Prostate gland (tissue), 2 donors: Measurements from ENCODE around the gene RAB7A. TPM values are rescaled to one million over a fixed set of nuclear protein-coding genes. Genes with fewer than 3 reads are reported as not detected.
"Not testable (repeated sequence)": the region's sequence is repeated elsewhere in the genome, so short reads cannot be mapped to it uniquely, and the experiment has no call there.

ENCODE experiments used
- DNase-seq: peaks from one replicate; pipeline ENCODE4 v3.0.0-alpha.2; 2019; ENCODE audit warnings: low spot score
- H3K27ac ChIP-seq, 2 donors: fragments of 200-600 bp; sonication (generic); 2 replicates each; pipeline ENCODE4 v1.5.1; 2017 to 2019
- H3K27me3 ChIP-seq: fragments of 200-600 bp; sonication (generic); replicated peaks from 2 replicates; pipeline ENCODE4 v1.5.1; 2019; ENCODE audit not compliant: insufficient read depth
- H3K36me3 ChIP-seq, 2 donors: fragments of 200-600 bp; sonication (generic); 1 replicate in 1 of 2; 2 replicates in 1 of 2; pipeline versions ENCODE4 v1.5.1 to v1.8.1; 2017 to 2019
- H3K4me1 ChIP-seq: fragments of 200-600 bp; sonication (generic); replicated peaks from 2 replicates; pipeline ENCODE4 v1.5.1; 2019
- H3K4me3 ChIP-seq, 2 donors: fragments of 200-600 bp; sonication (generic); 2 replicates each; pipeline ENCODE4 v1.5.1; 2017 to 2019
- H3K9me3 ChIP-seq: fragments of 200-600 bp; sonication (generic); 2 replicates; pipeline ENCODE4 v1.5.1; 2017
- CTCF ChIP-seq, 4 experiments: fragments of 200-600 bp in 2 of 4; fragments of 450-650 bp in 2 of 4; sonication (generic) in 2 of 4; IDR thresholded peaks; 1 replicate in 3 of 4; 2 replicates in 1 of 4; pipeline ENCODE4 v1.5.1; 2016 to 2019; ENCODE audit warnings: antibody characterized with exemption in 4 of 4, mild to moderate bottlenecking in 2 of 4, moderate library complexity in 2 of 4
- POLR2A ChIP-seq: fragments of 450-650 bp; IDR thresholded peaks from one replicate; pipeline ENCODE4 v1.6.1; 2016; ENCODE audit warnings: antibody characterized with exemption, mild to moderate bottlenecking
- POLR2AphosphoS5 ChIP-seq: sonication (generic); formaldehyde crosslinking; IDR thresholded peaks from one replicate; pipeline ENCODE4 v1.6.1; 2017; ENCODE audit warnings: antibody characterized with exemption
- WGBS: methylation state at CpG from one replicate; pipeline ENCODE4 v1.1.5; 2018; 5-methylcytosine and 5-hydroxymethylcytosine counted together
- intact Hi-C: fragments of 100-400 bp; cut with DNase I; formaldehyde crosslinking; loops from one replicate; pipeline ENCODE4 v1.14.2; 2022
- total RNA-seq, 2 donors: library from RNA; depleted of rRNA; stranded (reverse); fragments of >200 nt; gene quantifications; one replicate each; pipeline ENCODE4 v1.1.0, GENCODE V29; 2016

RAB7A gene
- total RNA-seq, 2 donors from 2014 or later = 88.2 to 125 TPM

GRCh38 chr3:128749035-128749434, 23.1 kb downstream of the RAB7A start:
- no peaks in the 10 kb centered on the region for H3K9me3 ChIP-seq
- no peaks in the 10 kb centered on the region for H3K27me3 ChIP-seq
- no peaks in the 10 kb centered on the region for H3K4me1 ChIP-seq
- intact Hi-C loops = no loop called here
- TF ChIP-seq CTCF (IDR thresholded peaks at IDR 0.05) = no peak
- no peak for TF ChIP-seq POLR2A
- no peak for TF ChIP-seq POLR2AphosphoS5
- H3K27ac ChIP-seq = no peak overlapping the region
- DNase-seq = no peak
- no peaks in the 10 kb centered on the region for H3K36me3 ChIP-seq
- no peak overlapping the region for H3K4me3 ChIP-seq

DNA sequence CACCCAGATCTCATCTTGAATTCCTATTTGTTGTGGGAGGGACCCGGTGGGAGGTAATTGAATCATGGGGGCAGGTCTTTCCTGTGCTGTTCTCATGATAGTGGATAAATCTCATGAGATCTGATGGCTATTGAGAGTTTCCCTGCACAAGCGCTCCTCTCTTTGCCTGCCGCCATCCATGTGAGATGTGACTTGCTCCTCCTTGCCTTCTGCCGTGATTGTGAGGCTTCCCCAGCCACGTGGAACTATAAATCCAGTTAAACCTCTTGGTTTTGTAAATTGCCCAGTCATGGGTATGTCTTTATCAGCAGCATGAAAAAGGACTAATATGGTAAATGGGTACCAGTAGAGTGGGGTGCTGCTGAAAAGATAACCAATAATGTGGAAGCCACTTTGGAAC, 23.6 kb downstream of the RAB7A start:
- WGBS = 99% methylated on average over 5 of the region's 5 CpGs
- H3K27ac ChIP-seq, H3K4me3 ChIP-seq, H3K4me1 ChIP-seq, H3K36me3 ChIP-seq, H3K9me3 ChIP-seq, H3K27me3 ChIP-seq, DNase-seq, intact Hi-C loops: not testable (repeated sequence)

GRCh38 chr3:128753715-128754114, 27.7 kb downstream of the RAB7A start:
- H3K4me3 ChIP-seq = no peak overlapping the region
- WGBS = 91% methylated on average over 1 of the region's 1 CpG
- intact Hi-C loops = no loop called here

DNA sequence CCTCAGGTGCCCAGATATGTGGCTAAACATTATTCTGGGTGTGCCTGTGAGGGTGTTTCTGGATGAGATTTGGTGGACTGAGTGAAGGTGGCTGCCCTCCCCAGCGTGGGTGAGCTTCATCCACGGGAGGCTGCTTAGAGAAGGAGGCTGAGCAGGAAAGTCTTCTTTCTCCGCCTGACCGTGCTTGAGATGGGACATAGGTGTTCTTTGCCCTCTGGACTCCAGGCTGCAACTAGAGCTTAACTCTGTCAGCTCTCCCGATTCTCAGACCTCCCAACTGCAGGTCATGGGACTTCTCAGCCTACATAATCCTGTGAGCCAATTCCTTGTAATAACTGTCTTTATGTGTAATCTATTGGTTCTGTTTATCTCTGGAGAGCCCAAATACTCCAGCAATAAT, 34.1 kb downstream of the RAB7A start:
- Histone ChIP-seq H3K9me3 (no peaks in the 10 kb centered on the region), H3K36me3 (no peaks in the 10 kb centered on the region), H3K4me3 (no peak overlapping the region), H3K27ac (no peak overlapping the region), H3K4me1 (no peaks in the 10 kb centered on the region), H3K27me3 (no peaks in the 10 kb centered on the region)
- intact Hi-C loops = no loop called here
- 96% methylated on average over 5 of the region's 5 CpGs for WGBS
- DNase-seq = no peak
- TF ChIP-seq POLR2A (no peak), CTCF (IDR thresholded peaks at IDR 0.05) (no peak), POLR2AphosphoS5 (no peak)

More at GRCh38 chr3:128753715-128754114, 27.7 kb downstream of the RAB7A start:
- no peaks in the 10 kb centered on the region for H3K27me3 ChIP-seq
- H3K4me1 ChIP-seq = no peaks in the 10 kb centered on the region
- no peak for TF ChIP-seq POLR2AphosphoS5
- TF ChIP-seq CTCF (IDR thresholded peaks at IDR 0.05) = no peak
- TF ChIP-seq POLR2A = no peak
- H3K9me3 ChIP-seq = no peaks in the 10 kb centered on the region
- no peak for DNase-seq
- H3K36me3 ChIP-seq = no peaks in the 10 kb centered on the region
- H3K27ac ChIP-seq = no peak overlapping the region

GRCh38 chr3:128760881-128761280, 34.9 kb downstream of the RAB7A start:
- 83% methylated on average over 3 of the region's 3 CpGs for WGBS
- Histone ChIP-seq H3K27ac (no peak overlapping the region), H3K9me3 (no peaks in the 10 kb centered on the region), H3K4me1 (no peaks in the 10 kb centered on the region), H3K36me3 (no peaks in the 10 kb centered on the region), H3K4me3 (no peak overlapping the region), H3K27me3 (no peaks in the 10 kb centered on the region)
- no peak for DNase-seq
- TF ChIP-seq POLR2A = no peak
- no peak for TF ChIP-seq POLR2AphosphoS5
- no peak for TF ChIP-seq CTCF (IDR thresholded peaks at IDR 0.05)
- intact Hi-C loops = no loop called here
